ENCODE data around the gene AMACR.

Gene AMACR

DNA sequence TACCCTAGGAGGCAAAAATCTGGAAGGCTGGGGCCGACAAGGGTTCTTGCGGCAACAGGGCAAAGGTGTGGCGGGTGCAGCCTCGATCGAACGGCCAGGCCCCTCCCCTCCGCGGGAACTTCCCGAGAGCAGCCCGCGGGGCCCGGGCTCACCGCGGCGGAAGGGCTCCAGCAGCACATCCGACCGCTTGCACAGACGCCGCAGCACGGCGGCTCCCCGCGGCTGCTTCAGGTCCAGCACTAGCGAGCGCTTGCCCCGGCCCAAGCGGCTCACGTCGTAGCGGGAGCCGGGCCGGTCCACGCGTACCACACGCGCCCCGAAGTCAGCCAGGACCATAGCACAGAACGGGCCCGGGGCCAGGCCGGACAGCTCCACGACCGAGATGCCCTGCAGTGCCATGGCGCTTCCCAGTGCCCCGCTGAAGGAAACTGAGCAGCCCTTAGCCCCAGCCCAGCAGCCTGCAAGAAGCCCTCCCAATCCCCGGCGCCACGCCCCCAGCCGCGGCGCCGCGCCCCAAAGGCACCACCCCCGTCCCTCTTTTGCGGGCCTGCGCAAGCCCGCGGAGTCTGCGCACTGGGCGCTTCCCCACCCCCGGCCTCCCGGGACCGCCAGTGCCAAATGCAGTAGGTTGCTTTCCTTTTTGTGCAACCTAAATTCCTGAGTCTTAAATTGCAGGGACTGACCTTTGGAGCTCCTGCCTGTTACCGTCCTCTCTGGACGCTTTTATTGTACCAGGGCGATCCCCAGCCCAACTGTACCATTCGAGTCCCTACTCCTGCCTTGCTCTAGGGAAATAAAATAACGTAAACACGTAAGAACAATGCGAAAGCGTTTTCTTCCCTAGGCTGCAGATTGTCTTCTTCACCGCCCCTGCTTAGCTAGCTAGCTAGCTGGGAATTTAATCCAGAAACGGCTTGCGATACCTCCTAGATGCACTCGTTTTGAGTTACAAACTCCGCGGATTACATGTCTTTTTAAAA lies at the start of gene AMACR:
TSS of gene AMACR (minus strand) at position 430 of the 980 bp plus-strand sequence. CDS start at position 399, 31 bp downstream.
- DNase-seq, result peak; percentile 86

- DNase-seq, result no peak
Measured at GRCh38 chr5:34057569-34057968, 49.7 kb upstream of the AMACR start.

DNA sequence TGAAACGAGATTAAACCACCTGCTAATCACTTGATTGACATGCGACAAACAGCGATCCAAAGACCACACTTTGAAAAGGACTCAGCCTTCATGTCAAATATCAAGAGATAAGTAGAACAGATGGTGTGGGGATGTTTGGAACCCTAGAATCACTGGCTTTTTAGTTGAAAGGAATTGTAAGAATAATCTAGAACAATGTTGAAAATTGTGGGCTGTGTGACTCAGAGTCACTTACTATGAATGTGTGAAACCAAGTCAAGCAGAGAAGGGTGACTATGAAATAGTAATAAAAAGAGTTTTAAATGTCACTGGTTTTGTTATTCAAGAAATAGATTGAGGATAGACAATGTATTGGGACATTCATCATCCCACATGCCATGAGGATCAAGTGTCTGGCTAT lies 49.3 kb upstream of the AMACR start:
- no peak for DNase-seq

DNA sequence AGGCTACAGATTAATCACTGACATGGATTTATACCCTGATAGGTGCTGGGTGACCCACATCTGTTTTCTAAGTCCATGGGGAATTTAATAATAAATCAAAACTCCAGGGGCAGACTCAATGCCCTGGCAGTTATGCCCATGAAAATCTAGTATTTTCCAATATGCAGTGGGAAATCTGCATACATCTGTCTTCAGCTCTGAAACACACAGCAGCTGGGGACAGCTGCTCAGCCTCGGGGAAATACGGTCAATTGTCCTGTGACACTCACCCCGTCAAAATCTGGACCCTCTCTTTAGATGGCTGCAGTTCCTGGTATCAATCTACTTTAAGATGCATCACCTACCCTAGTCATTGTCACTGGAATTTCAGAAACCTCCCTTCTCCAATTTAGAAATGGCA lies 47.8 kb upstream of the AMACR start:
- no peak for DNase-seq

- no peak for DNase-seq
Measured at GRCh38 chr5:34054400-34054729, 46.5 kb upstream of the AMACR start.

DNA sequence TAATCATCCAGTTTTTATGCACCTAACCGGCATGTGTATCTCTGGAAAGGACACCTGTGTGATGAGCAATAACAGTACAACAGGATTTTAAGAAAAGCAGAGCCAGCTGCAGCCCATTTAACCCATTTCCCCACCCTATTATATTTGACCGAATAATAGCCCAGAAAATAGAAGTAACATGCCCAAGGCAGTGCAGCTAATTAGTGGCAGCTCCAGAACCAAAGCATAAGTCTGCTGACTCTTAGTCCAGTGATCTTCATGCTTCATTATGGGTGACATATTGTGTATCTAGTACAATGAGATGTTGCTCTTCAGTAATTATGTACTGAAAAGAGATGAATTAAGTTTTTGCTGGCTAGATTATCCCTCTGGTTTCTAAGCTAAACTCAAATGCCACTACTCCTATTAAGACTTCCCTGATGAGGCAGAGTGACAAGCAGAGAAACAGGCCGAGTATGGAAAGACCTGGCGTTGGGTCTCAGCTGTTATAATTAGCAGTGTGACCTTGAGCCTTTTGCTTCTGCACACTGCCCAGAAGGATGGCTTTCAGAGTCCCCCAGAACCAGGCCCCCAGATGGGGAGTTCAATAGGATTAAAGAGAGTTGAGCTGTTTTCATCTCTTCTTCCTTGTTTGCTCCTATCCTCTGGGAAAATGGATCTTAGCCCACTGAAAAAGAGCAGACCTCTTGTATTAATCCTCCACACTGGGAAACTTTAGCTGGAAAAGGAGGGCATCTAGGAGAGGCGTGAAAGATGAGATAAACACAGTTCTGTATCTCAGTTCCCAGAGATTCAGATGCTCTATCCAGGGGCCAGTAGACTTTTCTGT lies 45.9 kb upstream of the AMACR start:
- DNase-seq, result no peak

- DNase-seq, result no peak
Measured at GRCh38 chr5:34053133-34053532, 45.3 kb upstream of the AMACR start.

DNA sequence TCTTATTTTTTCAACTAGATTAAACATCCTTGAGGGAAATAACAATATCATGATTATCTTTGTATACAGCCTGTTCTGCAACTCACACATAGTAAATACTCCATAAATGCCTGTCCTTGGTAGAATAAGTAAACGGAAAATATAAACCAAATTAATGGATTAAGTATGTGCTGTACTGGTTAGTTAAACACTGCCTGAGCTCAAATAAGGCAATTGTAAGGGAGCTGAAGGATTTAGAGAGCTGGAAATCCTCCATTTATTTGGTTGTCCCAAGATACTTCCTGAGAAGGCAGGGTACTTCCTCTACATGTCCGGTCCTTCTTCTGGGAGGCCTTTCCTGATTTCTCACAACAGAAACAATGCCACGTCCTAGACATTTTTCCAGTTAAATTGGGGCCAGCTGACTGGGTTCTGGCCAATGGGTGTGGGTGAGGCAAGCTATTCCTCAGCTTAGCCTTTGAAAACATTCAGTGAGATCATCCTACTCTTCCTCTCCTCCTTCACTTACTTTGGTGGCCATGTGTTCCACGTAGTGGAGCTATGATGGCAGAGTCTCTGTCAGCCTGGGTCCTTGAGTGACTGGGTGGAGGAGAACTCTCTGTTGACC lies 43.6 kb upstream of the AMACR start:
- DNase-seq, result no peak

GRCh38 chr5:34047774-34048572 lies 40.1 kb upstream of the AMACR start:
- DNase-seq, result no peak

DNA sequence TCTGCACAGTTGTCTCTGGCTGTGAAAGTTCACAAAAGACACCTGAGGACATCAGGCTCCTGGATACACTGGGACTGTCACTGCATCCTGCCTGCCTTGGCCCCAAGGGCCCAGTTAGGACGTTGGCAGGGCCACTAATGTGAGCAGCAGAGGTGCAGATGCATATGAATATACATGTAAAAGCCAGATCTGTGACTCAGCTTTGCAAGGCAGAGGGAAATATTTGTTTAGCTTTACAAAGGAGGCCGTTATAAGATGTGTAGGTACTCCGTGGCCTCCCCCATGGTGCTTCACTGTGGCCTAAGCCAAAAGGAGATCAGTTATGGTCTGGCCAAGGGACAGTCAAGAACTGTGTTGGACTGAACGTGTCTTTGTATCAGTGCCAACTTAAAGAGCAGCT lies 39.3 kb upstream of the AMACR start:
- DNase-seq, result no peak

DNA sequence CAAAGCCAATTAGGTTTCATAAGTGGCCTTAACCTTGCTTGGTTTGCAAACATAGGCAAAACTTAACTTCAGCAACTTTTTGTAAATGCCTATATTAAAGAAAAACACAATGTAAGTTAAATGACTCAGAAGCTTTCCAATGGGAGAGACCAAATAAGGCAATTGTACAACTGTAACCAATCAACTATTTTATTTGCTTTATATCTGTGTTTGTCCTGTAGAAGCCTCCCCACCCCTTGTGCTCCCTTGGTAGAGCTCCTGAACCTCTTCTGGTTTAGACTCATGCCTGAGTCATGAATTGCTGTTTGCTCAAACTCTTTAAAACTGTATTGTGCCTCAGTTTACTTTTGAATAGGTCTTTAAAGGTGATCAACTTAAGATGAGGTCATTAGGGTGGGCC lies 38.1 kb upstream of the AMACR start:
- no peak for DNase-seq

DNA sequence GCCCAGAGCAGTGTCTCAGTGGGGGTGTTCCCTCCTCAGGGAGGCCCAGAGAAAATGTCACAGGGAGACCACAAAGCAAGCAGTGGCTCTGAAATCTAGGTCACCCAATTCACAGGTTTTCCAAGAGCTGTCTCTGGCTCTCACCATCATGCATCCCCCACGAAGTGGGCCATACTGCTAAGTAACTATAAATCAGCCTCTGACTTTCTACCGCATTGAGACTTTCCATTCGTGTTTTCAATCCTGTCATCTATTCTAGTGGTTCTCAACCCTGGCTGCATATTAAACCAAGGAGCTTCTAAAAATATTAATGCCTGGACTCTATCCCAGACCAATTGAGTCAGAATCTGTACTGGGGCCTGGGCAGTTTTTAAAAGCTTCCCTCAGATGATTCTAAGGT lies 37.2 kb upstream of the AMACR start:
- DNase-seq, result no peak

DNA sequence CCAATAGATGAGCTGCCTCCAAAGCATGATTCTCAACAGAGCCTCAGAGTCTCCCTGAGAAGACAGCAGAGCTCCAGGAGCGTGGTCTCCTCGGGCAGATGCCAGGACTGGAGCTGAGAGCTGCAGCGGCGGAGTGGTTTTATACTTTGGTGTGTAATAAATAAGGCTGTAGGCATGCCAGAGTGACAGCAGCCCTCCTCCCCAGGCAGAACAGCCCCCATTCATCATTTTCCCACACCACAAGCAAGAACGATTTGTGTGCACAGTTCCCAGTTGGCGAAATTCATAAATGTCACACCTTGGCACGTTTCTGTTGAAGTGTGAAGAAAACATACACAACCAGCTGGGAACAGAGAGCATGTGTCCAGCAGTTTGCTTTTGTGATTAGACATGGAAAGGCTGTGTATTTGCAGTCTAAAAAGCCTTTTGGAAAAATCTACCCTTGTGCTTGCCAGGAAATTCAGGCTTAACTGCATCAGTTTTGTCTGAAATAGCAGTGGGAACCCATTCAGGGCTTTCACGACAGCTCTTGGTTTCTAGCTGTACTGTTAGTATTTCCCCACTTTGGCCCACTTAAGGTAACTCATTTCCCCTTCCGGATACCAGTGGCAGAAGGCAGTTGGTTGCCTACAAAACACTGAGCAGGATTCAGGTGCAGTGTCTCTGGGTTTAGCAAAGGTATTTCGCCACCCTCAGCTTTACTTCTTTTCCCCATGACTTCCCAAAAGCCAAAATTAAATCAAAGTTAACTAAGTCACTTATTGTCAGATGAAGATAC lies 35.4 kb upstream of the AMACR start, which contains the start of gene C1QTNF3:
TSS of gene C1QTNF3 (minus strand) at position 115 of the 778 bp plus-strand sequence. CDS start at position 27, 88 bp downstream.
- no peak for DNase-seq

DNA sequence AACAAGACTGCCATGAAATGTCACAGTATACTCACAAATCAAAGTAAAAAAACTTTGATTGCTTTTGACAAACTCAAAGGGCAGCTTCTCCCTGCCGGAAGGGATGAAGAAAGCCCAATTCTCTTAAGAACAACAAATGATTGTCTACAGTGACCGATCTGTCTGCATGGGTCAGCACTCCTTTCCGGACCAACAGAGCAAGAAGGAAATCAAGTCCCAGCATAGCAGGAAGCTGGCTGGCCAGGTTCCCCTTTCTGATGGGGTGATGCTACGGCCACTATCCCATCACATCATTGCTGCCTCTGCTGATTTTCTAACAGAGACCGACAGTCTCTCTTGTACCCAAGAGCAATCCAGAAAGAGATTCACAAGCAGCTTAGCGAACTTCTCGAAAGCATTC lies 34.5 kb upstream of the AMACR start:
- no peak for DNase-seq

- DNase-seq, result no peak
Measured at GRCh38 chr5:34041247-34041972, 33.6 kb upstream of the AMACR start.

- DNase-seq, result no peak
Measured at GRCh38 chr5:34040472-34040871, 32.6 kb upstream of the AMACR start.

- no peak for DNase-seq
Measured at GRCh38 chr5:34039398-34040157, 31.7 kb upstream of the AMACR start.

DNA sequence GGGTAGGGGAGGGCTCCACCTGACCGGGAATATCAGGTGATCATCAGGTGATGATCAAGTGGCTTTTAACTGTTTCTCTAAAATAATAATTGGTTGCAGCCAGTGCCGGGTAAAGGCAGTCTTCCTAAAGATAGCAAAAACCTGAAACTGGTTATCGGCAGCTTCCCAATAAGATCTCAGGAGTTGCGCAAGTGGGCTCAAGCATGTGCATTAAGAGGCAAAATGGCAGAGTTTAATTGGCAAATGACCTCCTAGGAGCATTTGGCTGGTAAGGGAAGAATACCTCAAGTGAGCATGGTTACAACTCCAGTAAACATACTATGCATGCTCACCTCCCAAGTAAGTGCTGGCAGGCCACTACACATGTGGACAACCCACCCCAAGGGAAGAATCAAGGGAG lies 31.0 kb upstream of the AMACR start:
- DNase-seq, result no peak

DNA sequence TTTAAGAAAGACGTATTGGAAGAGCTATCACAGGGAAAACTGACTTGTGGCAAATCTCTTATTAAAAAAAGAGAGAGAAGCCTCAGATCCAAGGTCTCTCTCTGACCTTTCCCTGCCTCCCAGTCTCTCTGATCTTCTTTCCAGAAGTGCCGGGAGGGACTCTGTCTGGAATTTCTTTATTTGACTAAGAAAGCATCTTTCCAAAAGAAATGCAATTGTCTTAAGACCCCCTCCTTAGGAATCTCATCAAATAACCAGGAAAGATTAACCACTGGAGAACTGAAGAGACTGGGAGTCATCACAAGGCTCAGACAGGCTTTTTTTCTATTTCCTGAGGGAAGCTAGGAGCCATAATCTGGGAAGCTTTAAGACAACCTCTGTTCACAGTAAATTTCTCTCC lies 30.5 kb upstream of the AMACR start:
- DNase-seq, result no peak

DNA sequence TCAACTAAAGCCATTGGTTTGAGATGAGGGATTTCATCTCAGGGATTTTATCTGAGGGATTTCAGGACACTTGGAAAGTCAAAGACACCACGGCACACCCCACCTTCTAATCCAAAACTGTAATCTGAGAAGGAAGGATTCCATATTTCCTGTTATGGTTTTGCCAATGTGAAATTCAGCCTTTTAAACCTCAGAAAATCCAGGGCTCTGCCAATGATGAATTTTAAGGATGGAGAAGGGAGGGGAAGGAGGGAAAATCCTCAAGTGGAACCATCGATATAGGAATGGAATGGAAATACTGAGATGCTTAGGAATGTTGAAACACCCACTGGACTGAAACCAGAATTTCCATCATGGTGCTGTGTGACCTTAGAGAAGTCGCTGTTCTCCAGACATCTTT lies 29.9 kb upstream of the AMACR start:
- DNase-seq, result no peak

Measured in DMS 273 treated with DMSO at 0.1 percent for 48 hours (cell line).